GM19238 (cell line): Measurements from ENCODE around the gene MARCHF9.

ENCODE experiments used
- DNase-seq: peaks from one replicate; pipeline ENCODE4 v3.0.0; 2011; ENCODE audit warnings: low spot score; ENCODE audit not compliant: insufficient read length

The MARCHF9 gene

DNA sequence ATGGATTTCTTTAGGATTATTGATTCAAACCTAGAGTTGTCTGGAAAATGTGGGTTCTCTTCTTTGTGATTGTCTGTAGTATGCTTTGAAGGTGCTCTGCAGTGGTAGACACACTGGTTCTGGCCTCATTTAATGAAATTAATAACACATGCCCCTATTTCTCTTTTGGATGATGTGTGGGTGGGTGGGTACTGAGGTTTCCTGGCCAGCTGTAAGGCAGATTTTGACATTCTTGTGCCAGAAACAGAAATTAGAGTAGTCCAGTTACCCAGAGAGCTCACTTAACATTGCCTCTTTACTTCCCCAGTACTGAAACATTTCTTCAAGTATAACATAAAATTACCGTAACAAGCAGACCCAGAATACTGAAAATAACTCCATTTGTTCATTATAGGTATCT lies 42.1 kb downstream of the MARCHF9 start:
- no peak for DNase-seq

DNA sequence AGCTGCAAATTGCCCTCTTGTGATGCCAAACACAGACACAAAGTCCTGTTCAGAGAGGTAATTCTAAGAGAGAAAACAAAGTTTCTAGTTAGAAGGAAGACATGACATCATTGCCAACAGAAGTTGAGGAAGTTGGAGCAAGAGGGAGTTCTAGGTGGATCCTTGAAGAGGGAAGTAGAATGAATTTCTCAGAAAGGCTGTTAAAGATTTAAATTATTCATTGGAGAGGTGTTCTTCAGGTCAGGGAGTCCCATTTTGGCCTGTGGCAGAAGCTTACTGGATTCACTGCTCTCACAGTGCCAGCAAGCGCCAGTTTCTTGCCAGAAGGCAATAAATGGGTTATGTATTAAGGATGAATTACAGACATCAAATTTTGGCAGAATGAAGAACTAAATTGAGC lies 43.0 kb downstream of the MARCHF9 start:
- no peak for DNase-seq

DNA sequence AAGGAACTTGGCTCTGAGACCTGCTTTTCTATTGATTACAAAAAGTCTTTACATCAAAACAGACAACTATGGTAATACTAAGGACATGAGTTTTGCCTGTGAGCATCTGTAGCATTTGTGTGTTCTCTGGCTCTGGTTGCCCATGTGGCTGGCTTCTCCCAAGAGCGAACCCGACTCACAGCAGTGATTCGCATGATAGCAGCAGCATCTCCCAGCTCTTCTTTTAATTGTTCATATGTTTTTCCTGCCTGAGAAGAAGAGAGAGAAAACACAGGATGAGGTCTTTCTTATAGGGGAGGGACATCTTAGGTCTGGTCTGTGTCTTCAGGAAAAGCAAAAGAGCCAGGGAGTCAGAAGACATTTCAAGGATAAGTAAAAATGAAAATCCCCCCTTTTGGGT lies 46.1 kb downstream of the MARCHF9 start:
- no peak for DNase-seq

DNA sequence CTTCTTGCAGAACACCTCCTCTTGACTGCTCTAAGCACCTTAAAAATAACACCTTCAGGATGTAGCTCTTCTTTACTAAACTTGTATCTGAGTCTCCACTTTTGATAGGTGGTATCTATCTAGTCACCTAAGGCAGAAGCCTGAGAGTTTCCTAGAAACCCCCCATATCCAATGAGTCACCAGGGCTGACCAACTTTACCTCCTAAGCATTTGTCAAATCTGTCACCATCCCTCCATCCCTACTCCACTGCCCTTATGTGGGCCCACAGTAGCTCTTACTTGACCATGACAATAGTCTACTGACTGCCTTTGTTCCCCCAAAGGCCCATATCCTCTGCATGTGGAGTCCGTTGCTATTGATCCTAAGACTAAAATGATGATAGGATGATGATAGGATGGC lies 47.7 kb downstream of the MARCHF9 start:
- DNase-seq, result no peak

DNA sequence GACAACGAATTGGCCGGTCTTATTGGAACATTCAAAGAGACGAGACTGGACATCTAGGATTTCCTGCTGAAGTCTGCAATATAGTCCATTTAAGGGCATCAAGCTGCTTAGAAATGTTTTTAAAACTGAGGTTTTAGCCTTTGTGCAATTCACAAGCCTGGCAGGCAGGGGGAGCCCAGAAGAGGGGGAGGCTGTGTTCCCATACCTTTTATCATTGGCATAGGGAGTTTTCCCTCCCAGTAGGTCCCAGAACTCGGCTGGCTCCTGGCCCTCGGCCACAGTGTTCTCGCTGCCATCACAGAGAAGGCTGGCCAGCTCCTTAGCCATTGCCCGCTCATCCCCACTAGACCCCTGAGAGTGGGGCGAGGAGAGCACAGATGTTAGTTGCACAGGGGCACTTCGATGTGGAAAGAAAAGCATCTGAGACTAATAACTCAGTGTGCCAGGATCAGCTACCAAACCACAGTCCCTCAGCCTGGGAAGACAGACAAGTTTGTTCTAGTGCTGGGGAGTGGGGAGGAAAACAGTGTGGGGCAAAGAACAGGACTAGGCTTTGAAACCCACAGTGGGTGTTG lies 48.5 kb downstream of the MARCHF9 start:
- no peak for DNase-seq

DNA sequence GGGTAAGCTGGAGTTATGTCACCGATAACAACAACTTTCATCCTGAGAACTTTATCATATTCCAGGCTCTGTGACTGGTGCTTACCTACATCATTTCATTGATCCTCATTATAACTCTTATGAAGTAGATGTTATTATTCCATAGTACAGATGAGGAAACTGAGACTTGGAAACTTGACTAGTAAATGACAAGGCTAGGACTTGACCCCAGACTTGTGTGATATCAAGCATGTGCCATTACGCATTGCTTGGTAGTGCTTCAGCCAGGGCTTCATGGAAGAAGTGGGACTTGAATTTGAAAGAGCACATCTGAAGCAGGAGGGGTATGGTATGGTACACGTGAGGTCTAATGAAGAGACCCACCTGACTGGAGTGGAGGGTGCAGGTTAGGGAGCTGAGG lies 51.8 kb downstream of the MARCHF9 start:
- no peak for DNase-seq

DNA sequence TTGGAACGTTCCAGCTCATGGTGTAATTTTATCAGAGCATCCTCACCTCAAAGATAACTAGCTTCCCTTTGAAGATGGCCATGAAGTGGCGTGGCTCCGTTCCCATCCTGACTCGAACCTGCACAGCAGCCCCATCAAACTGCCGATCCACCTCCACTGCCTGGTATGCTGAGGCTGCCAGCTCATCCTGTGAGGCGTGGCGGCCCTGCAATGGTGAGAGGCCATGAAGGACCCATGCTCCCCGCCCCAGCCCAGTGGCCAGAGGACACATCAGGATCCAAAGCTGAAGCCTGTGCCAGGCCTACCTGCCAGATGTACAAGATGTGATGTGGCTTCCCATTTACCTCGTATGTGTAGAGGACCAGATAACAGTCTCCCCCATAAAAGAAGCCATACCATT lies 52.4 kb downstream of the MARCHF9 start:
- no peak for DNase-seq

DNA sequence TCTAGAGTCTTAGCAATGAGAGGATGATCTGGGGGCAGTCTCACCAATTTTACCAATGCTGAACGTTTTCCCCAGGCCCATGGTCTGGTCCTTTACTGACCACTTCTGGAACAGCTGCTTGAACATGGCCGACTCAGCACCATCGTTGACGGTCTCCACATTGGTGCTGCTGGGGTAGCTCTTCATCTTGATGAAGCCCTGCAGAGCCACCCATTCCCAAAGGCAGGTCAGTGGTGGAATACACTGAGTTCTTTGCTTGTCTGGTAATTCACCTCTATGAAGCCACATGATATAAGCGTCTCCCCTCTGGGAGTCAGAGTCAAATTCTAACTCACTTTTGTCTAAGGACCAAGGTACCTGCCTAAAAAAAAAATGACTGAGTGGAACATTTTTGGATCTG lies 53.4 kb downstream of the MARCHF9 start:
- no peak for DNase-seq

DNA sequence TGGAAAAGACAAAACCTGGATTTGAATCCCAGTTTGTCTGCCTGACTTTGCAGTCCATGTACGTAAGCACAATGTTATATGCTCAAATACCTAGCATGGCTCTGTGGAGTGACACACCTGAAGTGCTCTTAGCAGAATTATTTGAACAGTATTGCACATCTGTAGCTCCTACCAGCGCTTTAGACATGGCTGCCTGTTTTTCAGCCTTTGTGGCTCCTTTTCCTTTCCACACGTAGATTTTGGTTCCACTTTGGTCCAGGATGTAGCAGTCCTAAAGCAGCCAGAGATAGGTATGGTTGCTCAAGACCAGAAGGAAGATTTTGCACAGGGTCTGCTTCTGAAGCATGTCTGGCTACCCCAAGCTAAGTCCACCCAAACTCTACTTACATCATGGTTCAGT lies 54.5 kb downstream of the MARCHF9 start:
- no peak for DNase-seq
